Subcutaneous abdominal adipose tissue (tissue), 5 donors: ENCODE measurements around the gene GRIK4.
A peak's percentile ranks its signal among the peaks of the same experiment; 100 is the strongest.

Experiments
- H3K27ac ChIP-seq: one replicate; pipeline ENCODE4 v1.7.0; 2013; ENCODE audit warnings: low read depth, mild to moderate bottlenecking, inconsistent platforms, low read length, moderate library complexity
- H3K27me3 ChIP-seq, 5 donors: one replicate each; pipeline ENCODE4 v1.7.0; 2013; ENCODE audit warnings: low read length in 5 of 5, inconsistent platforms in 1 of 5; ENCODE audit not compliant: control insufficient read depth in 5 of 5, insufficient read depth in 4 of 5
- H3K36me3 ChIP-seq, 5 donors: one replicate each; pipeline ENCODE4 v1.7.0; 2013; ENCODE audit warnings: low read length in 5 of 5; ENCODE audit not compliant: control insufficient read depth in 5 of 5, insufficient read depth in 5 of 5
- H3K4me1 ChIP-seq, 5 donors: one replicate each; pipeline ENCODE4 v1.7.0; 2013; ENCODE audit warnings: low read length in 5 of 5, mild to moderate bottlenecking in 3 of 5, moderate library complexity in 1 of 5; ENCODE audit not compliant: control insufficient read depth in 5 of 5, insufficient read depth in 5 of 5
- H3K4me3 ChIP-seq, 5 donors: one replicate each; pipeline ENCODE4 v1.7.0; 2013; ENCODE audit warnings: low read length in 5 of 5, low read depth in 1 of 5
- H3K9ac ChIP-seq, 5 donors: one replicate each; pipeline ENCODE4 v1.7.0; 2013; ENCODE audit warnings: low read length in 5 of 5, mild to moderate bottlenecking in 4 of 5, moderate library complexity in 3 of 5
- H3K9me3 ChIP-seq, 5 donors: one replicate each; pipeline ENCODE4 v1.7.0; 2013; ENCODE audit warnings: low read length in 5 of 5; ENCODE audit not compliant: control insufficient read depth in 5 of 5
- donor health status: healthy.
- donor health status: healthy.
- donor health status: healthy.
- donor health status: healthy.
- donor health status: healthy.

The GRIK4 gene

DNA sequence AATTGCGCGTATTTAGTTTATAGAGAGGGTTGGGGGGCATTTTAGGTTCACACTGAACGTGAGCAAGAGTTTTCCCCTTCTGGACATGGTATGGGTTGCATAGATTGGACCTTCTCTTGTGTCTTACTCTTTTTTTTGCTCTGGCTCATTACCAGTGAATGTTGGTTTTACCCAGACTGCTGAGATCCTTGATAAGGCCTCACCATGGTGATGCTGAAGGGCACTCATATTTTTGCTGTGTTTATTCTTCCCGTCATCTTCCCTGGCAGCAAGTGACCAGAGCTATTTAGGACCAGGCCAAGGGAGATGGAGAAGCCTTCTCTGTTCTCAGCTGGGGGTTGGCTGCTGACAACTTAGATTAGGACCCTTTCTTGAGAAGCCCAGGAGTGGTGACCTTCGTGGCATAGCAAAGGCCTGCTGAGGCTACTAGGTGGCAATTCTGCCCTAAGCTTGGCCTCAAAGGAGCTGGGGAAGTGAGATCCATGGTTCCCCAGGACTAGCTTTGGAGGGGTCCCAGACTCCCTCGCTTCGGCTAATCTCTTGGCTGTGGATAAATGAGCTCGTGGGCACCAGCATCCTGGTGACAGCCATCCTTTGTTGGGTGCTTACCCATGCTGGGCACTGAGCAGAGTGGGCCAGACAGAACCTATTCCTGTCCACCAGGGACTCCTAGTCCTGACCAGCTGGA is 47.3 kb downstream of the GRIK4 start:
- no peaks in the 10 kb centered on the region for H3K9me3 ChIP-seq
- no peak overlapping the region for H3K4me3 ChIP-seq
- no peak overlapping the region for H3K27ac ChIP-seq
- H3K27me3 ChIP-seq, result peaks cover 5 to 24% (median 14%) of the 10 kb centered on the region in 5 donors
- H3K36me3 ChIP-seq, result no peaks in the 10 kb centered on the region
- no peak overlapping the region for H3K9ac ChIP-seq
- peaks cover 0 to under 1% (median 0%) of the 10 kb centered on the region in 5 donors for H3K4me1 ChIP-seq

DNA sequence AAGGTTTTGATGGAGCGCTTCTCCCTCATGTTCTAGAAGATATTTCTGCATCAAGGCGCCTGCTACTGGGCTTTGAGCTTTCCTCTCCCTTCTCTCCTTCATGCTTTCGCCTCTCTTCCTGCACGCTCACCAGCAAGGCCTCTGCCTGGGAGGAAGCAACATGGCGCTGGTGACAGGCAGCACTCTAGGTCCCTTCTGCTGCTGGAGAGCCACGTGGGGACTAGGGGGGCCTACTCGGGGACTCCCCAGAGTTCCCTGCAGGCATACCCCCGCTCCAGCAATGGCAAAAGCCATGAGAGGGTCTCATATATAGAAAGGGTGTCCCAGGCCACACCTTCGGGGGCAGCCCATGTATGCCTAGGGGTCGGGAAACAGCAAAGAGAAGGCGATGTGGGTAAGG is 49.7 kb downstream of the GRIK4 start:
- Histone ChIP-seq H3K36me3 (no peaks in the 10 kb centered on the region), H3K27me3 (peaks cover 10 to 27% (median 24%) of the 10 kb centered on the region in 5 donors), H3K27ac (no peak overlapping the region), H3K9ac (no peak overlapping the region), H3K4me1 (peaks cover 0 to 16% (median 14%) of the 10 kb centered on the region in 5 donors), H3K9me3 (no peaks in the 10 kb centered on the region), H3K4me3 (no peak overlapping the region)

DNA sequence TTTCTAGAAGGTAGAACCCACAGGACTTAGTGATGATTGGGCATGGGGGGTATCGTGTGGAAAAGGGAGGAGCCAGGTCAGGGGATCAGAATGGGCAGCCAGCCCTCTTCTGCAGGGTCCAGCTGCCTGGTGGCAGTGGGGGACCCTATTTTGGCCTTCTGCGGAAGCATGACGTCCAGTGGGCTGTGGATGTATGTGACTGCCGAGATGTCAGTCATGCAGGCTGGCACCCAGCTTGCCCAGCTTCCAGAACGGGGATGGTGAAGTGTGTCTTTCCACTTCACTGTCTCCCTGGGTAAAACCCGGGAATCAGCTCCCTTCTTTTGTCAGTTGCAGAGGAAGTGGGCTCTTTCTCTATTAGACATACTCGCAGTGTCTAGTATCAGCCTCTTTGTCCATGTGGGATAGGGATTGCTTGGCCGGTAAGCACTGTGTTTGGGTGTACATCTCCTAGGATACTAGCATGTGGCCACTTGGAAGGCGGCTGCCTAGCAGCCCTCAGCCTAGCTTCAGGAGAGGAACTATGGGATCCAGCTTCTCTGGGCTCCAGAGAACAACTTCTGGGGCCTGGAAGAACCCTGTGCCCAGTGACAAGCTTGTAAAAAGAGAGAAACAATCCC is 51.4 kb downstream of the GRIK4 start:
- Histone ChIP-seq H3K4me3 (no peak overlapping the region), H3K36me3 (no peaks in the 10 kb centered on the region), H3K27ac (no peak overlapping the region), H3K4me1 (peaks cover 0 to 16% (median 14%) of the 10 kb centered on the region in 5 donors), H3K9me3 (no peaks in the 10 kb centered on the region), H3K9ac (no peak overlapping the region), H3K27me3 (peaks cover 10 to 25% (median 22%) of the 10 kb centered on the region in 5 donors)

DNA sequence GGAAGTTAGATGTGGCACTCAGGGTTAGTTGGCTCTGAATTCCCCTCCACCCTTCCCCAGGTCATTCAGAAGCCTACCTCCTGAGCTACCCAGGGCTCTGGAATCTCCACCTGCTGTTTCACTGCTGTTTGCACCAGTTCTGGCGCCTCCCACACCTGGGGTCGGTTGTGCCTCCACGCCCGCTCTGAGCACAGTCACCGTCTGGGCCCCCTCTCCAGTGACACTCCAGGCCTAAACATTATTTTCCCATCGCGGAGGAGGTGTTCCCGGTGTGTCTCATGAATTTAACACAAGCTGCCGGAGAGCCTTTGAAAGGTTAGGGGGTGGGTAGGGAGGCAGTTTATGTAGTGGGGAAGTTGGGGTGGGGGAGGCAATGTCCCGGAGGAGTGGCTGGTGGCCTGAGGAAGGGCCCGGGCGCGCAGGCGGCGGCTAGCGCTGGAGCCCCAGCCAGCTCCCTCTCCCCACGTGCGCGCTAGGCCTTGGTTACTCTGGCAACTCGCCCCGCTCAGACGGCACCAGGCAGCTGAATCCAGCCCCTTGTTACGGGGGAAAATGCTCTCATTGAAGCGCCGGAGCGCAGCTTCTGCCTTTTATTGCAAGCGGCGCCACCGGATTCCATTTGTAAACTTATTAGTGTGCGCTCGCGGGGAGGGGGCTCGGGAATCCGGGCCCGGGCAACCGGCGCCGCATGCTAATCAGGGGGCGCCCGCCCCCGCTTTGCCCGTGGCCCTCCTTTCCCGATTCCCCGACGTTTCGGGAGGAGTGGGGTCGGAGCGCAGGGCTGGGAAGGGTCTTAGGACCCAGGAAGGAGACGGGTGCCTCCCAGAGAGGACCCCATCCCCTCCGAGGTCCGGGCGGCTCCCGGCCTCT is 52.4 kb downstream of the GRIK4 start:
- H3K27ac ChIP-seq, result no peak overlapping the region
- H3K4me1 ChIP-seq, result peaks cover 0 to 16% (median 14%) of the 10 kb centered on the region in 5 donors
- peaks cover 10 to 25% (median 22%) of the 10 kb centered on the region in 5 donors for H3K27me3 ChIP-seq

DNA sequence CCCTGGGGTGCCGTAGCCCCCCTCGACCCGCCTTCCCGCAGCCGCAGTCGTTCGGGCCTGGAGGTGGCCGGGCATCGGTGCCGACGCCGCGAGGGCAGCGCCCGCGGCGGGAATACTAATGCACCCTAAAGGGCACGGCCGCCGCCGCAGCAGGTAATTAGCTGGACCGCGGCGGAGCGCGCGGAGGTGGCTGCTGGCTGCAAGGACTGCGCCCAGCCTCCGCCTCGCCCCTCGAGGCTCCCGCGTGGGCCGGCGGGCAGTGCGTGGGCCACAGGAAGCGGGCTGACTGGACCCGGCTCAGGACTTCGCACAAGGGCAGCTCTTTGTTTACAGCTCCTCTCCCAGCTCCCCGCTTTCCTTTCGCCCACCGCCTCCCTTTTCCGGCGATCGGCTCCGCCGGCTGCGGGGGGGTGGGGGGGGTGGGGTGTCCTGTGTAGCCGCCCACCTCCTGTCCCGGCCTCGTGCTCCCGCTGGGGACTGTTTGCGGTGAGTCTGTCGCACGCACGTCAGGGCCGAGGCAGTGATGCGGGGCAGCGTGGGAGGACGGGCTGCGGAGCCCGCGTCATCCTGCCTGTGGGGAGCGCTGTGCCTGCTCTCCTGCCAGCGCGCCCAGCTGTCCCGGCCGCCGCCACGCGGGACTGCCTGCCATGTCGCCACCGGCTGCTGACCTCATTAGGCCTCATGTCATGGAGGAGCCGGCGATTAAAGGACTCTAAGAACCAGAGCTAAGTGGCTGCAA is 53.2 kb downstream of the GRIK4 start:
- Histone ChIP-seq H3K27ac (no peak overlapping the region), H3K4me3 (peak overlapping the region in 4 of 5 donors; percentile 43 to 54 (median 45)), H3K9me3 (no peaks in the 10 kb centered on the region), H3K9ac (no peak overlapping the region), H3K36me3 (no peaks in the 10 kb centered on the region), H3K27me3 (peaks cover 10 to 27% (median 22%) of the 10 kb centered on the region in 5 donors), H3K4me1 (peaks cover 0 to 16% (median 14%) of the 10 kb centered on the region in 5 donors)

More for the DNA sequence above, 52.4 kb downstream of the GRIK4 start:
- Histone ChIP-seq H3K9ac (no peak overlapping the region), H3K4me3 (peak overlapping the region in 2 of 5 donors; percentile 46 to 54), H3K36me3 (no peaks in the 10 kb centered on the region), H3K9me3 (no peaks in the 10 kb centered on the region)

DNA sequence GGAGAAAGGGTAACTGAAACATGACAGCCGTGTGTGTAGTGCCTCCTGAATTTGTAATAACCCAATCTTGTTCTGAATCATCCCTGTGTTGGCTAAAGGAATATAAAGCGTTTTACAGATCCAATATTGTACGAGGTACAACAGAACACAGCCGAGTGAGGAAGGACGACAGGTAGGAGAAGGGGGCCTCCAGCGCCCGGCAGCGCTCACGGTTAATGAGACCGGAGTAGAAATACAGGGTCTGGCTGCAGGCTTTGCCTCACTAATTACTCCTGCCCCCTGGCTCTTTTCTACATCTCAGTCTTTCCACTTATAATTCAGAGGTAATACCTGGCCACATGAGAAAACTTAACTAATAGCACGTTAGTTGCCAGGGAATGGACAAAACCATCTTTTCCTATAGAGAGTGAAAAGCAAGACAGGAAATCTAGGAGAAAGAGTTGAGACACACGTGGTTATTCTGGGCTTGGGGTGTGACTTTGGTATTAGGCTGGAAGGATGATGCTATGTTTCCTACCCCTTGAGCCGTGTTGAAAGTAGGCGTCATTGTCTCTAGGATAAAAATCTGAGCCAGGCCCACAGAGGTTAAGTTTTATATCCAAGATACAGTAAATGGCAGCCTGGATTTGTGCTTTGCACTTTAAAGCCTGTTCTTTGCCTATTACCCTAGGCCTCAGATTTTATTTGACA is 54.1 kb downstream of the GRIK4 start:
- H3K27me3 ChIP-seq, result peaks cover 10 to 28% (median 22%) of the 10 kb centered on the region in 5 donors

DNA sequence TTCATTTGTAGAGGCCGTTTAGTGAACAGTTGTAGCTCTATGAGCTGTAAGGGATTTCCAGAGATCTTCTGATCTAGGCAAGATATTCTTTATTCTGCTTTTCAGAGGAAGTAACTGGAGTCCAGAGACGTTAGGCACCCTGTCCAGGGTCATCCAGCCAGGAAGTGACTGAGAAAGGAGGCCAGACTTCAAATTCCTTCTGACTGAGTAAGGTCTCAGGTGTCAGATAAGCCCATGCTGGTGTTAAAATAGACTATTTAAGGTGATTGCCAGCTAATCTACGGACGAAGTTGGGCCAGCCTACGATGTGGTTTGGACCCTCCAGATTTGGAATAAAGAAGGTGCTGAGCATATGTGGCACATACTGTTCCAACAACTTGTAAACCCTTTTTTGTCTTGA is 54.6 kb downstream of the GRIK4 start:
- Histone ChIP-seq H3K27me3 (peaks cover 10 to 28% (median 24%) of the 10 kb centered on the region in 5 donors), H3K9me3 (peaks cover 0 to 2% (median 0%) of the 10 kb centered on the region in 5 donors), H3K27ac (no peak overlapping the region), H3K36me3 (no peaks in the 10 kb centered on the region), H3K4me3 (no peak overlapping the region), H3K9ac (no peak overlapping the region), H3K4me1 (peaks cover 0 to 16% (median 14%) of the 10 kb centered on the region in 5 donors)

More for the DNA sequence above, 54.1 kb downstream of the GRIK4 start:
- Histone ChIP-seq H3K27ac (no peak overlapping the region), H3K9ac (no peak overlapping the region), H3K4me1 (peaks cover 0 to 16% (median 14%) of the 10 kb centered on the region in 5 donors), H3K36me3 (no peaks in the 10 kb centered on the region), H3K9me3 (no peaks in the 10 kb centered on the region), H3K4me3 (peak overlapping the region in 2 of 5 donors; percentile 46 to 54)

DNA sequence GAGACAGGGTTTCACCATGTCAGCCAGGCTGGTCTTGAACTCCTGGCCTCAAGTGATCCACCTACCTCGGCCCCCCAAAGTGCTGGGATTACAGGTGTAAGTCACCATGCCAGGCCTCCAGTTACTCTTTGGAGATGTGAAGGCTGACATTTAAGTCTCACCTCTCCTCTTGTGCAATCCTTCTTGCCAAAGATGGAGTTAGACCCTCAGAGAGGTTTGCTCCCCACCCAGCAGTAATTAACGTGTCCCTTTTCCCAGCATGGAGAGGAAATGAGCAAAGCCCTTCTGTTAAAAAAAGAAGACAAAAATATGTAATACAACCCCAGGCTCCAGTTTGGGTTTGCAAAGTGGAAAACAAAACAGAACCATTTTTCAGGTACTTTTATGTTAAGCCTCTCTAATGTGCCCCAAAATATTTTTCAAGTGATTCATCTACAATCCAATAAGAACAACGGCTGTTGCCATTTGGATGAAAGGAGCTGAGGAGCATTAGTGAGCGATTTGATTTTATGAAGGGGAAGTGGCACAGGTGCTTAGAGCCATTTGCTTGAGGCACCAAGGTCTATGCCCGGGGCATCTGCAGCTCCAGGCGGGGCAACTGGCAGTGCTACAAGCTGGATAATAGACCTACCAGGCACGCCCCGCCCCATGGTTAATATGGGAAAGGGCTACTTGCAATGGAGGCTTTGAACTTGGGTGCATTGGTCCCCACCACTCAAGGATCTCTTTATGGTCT is 57.2 kb downstream of the GRIK4 start:
- no peaks in the 10 kb centered on the region for H3K36me3 ChIP-seq
- H3K27me3 ChIP-seq, result peaks cover 10 to 23% (median 13%) of the 10 kb centered on the region in 5 donors
- H3K9ac ChIP-seq, result no peak overlapping the region
- H3K4me1 ChIP-seq, result peaks cover 0 to 16% (median 14%) of the 10 kb centered on the region in 5 donors
- peaks cover 0 to 4% (median 0%) of the 10 kb centered on the region in 5 donors for H3K9me3 ChIP-seq
- no peak overlapping the region for H3K27ac ChIP-seq
- no peak overlapping the region for H3K4me3 ChIP-seq
